ENCODE measurements around the gene RELT. TPM values are rescaled to one million over a fixed set of nuclear protein-coding genes. Genes with fewer than 3 reads are reported as not detected.

RELT gene
- total RNA-seq, 1 donor from 2014 or later = 5.2 TPM

- peaks cover 7% of the 10 kb centered on the region for H3K4me1 Mint-ChIP-seq (ENCODE audit: low read depth, unreplicated experiment)
- DNase-seq (ENCODE audit: low read depth) (no peak), FAIRE-seq (no peak)
- Histone ChIP-seq H3K4me1 (ENCODE audit: insufficient read depth, low read length) (peaks cover 16% of the 10 kb centered on the region), H3K9me3 (ENCODE audit: insufficient read depth, low read depth, low read length) (no peaks in the 10 kb centered on the region), H3K9ac (ENCODE audit: low read length) (no peak overlapping the region), H4K20me1 (ENCODE audit: insufficient read depth, low read length) (peaks cover 48% of the 10 kb centered on the region), H2AFZ (ENCODE audit: low read depth, low read length) (no peak overlapping the region), H3K27me3 (ENCODE audit: insufficient read depth, low read length) (no peaks in the 10 kb centered on the region), H3K27ac (ENCODE audit: low read depth, low read length) (no peak overlapping the region), H3K4me3 (ENCODE audit: insufficient read depth, low read depth, low read length) (no peak overlapping the region), H3K79me2 (ENCODE audit: insufficient read depth, low read length) (peaks cover 34% of the 10 kb centered on the region), H3K4me2 (ENCODE audit: low read length) (no peak overlapping the region), H3K36me3 (ENCODE audit: insufficient read depth, low read length) (no peaks in the 10 kb centered on the region)
- no peaks in the 10 kb centered on the region for H3K27me3 Mint-ChIP-seq (ENCODE audit: low read depth, unreplicated experiment)
- H3K27ac Mint-ChIP-seq (ENCODE audit: unreplicated experiment) = no peak overlapping the region
- H3K9me3 Mint-ChIP-seq (ENCODE audit: unreplicated experiment) = peaks cover 5% of the 10 kb centered on the region
- no peak overlapping the region for H3K4me3 Mint-ChIP-seq (ENCODE audit: unreplicated experiment)
- TF ChIP-seq CTCF (IDR thresholded peaks at IDR 0.05; ENCODE audit: insufficient read depth, low read depth, low read length) = no peak
- no peak for TF ChIP-seq EZH2 (IDR thresholded peaks at IDR 0.05; ENCODE audit: insufficient read depth, low read length)
- peaks cover 7% of the 10 kb centered on the region for H3K36me3 Mint-ChIP-seq (ENCODE audit: low read depth, unreplicated experiment)
Measured at GRCh38 chr11:73391665-73392064, 15.5 kb downstream of the RELT start.

DNA sequence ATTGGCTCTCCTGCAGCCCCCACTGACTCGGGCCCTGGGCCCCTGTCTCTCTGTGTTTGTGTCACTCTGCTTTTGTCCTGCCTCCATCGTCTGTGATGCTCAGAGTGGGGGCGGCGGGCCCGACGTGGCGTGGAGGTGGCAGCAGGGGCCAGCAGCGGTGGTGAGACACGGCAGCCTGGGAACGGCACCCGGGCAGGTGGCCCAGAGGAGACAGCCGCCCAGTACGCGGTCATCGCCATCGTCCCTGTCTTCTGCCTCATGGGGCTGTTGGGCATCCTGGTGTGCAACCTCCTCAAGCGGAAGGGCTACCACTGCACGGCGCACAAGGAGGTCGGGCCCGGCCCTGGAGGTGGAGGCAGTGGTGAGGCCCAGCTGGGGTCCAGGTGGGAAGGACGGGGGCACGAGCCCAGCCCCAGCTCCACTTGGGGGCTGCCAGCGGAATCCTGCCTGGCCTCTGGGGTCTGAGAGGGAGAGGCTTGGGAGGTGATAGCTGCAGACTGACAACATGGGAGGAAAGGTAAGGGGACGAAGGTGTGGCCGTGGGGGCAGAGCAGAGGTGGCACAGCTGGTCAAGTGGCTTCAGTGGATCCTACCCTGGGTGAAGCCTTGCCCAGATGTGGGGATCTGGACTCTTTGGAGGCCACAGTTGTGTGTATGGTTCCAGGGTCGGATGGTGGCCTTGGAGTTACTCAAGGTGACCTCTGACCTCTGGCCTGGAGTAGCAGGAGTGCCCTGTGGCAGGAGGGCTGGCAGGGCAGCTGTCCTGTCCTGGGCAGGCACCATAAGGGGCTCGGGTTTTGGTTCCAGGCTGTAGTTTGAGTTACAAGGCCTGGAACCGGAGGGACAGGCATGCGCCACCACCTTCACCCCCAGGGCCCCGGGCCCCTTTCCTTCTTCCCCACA, 16.2 kb downstream of the RELT start:
- no peak overlapping the region for H3K4me2 ChIP-seq (ENCODE audit: low read length)
- no peak overlapping the region for H3K4me3 ChIP-seq (ENCODE audit: insufficient read depth, low read depth, low read length)
- Mint-ChIP-seq H3K36me3 (ENCODE audit: low read depth, unreplicated experiment) (peaks cover 7% of the 10 kb centered on the region), H3K4me1 (ENCODE audit: low read depth, unreplicated experiment) (peaks cover 7% of the 10 kb centered on the region), H3K27me3 (ENCODE audit: low read depth, unreplicated experiment) (no peaks in the 10 kb centered on the region), H3K27ac (ENCODE audit: unreplicated experiment) (no peak overlapping the region), H3K4me3 (ENCODE audit: unreplicated experiment) (no peak overlapping the region), H3K9me3 (ENCODE audit: unreplicated experiment) (peaks cover 5% of the 10 kb centered on the region)
- H3K9ac ChIP-seq (ENCODE audit: low read length) = peak overlapping the region; percentile 33
- no peak overlapping the region for H2AFZ ChIP-seq (ENCODE audit: low read depth, low read length)
- peaks cover 44% of the 10 kb centered on the region for H4K20me1 ChIP-seq (ENCODE audit: insufficient read depth, low read length)
- no peak for FAIRE-seq
- no peaks in the 10 kb centered on the region for H3K9me3 ChIP-seq (ENCODE audit: insufficient read depth, low read depth, low read length)
- no peak for TF ChIP-seq EZH2 (IDR thresholded peaks at IDR 0.05; ENCODE audit: insufficient read depth, low read length)
- TF ChIP-seq CTCF (IDR thresholded peaks at IDR 0.05; ENCODE audit: insufficient read depth, low read depth, low read length) = no peak
- peaks cover 29% of the 10 kb centered on the region for H3K79me2 ChIP-seq (ENCODE audit: insufficient read depth, low read length)
- H3K27me3 ChIP-seq (ENCODE audit: insufficient read depth, low read length) = no peaks in the 10 kb centered on the region
- H3K4me1 ChIP-seq (ENCODE audit: insufficient read depth, low read length) = peaks cover 16% of the 10 kb centered on the region
- no peaks in the 10 kb centered on the region for H3K36me3 ChIP-seq (ENCODE audit: insufficient read depth, low read length)
- DNase-seq (ENCODE audit: low read depth) = no peak
- H3K27ac ChIP-seq (ENCODE audit: low read depth, low read length) = no peak overlapping the region

DNA sequence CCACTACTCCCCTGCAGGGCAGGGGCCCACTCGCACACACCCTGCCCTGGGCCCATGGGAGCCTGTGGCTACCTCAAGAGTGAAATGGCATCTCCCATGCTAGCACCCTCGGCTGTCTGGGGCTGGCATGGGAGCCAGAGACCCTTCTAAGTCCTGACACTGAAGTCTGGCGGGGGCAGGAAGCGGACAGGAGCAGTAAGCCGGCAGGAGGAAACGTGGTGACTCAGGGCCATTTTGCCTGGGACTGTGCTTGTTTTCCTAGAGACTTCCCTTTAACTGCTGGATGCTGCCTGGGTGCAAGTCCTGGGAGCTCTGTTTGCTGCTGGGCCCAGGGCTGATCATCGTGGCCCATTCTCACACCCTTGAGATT, 16.8 kb downstream of the RELT start:
- peak overlapping the region; percentile 30 for H3K4me2 ChIP-seq (ENCODE audit: low read length)
- no peak overlapping the region for H2AFZ ChIP-seq (ENCODE audit: low read depth, low read length)
- H3K27me3 ChIP-seq (ENCODE audit: insufficient read depth, low read length) = no peaks in the 10 kb centered on the region
- Mint-ChIP-seq H3K36me3 (ENCODE audit: low read depth, unreplicated experiment) (peaks cover 7% of the 10 kb centered on the region), H3K4me3 (ENCODE audit: unreplicated experiment) (no peak overlapping the region), H3K27me3 (ENCODE audit: low read depth, unreplicated experiment) (no peaks in the 10 kb centered on the region), H3K27ac (ENCODE audit: unreplicated experiment) (no peak overlapping the region), H3K9me3 (ENCODE audit: unreplicated experiment) (peaks cover 5% of the 10 kb centered on the region), H3K4me1 (ENCODE audit: low read depth, unreplicated experiment) (peaks cover 7% of the 10 kb centered on the region)
- peak overlapping the region; percentile 33 for H3K9ac ChIP-seq (ENCODE audit: low read length)
- no peak overlapping the region for H3K4me3 ChIP-seq (ENCODE audit: insufficient read depth, low read depth, low read length)
- peaks cover 23% of the 10 kb centered on the region for H3K79me2 ChIP-seq (ENCODE audit: insufficient read depth, low read length)
- TF ChIP-seq CTCF (IDR thresholded peaks at IDR 0.05; ENCODE audit: insufficient read depth, low read depth, low read length) = no peak
- no peak for TF ChIP-seq EZH2 (IDR thresholded peaks at IDR 0.05; ENCODE audit: insufficient read depth, low read length)
- peaks cover 16% of the 10 kb centered on the region for H3K4me1 ChIP-seq (ENCODE audit: insufficient read depth, low read length)
- H3K9me3 ChIP-seq (ENCODE audit: insufficient read depth, low read depth, low read length) = no peaks in the 10 kb centered on the region
- H3K36me3 ChIP-seq (ENCODE audit: insufficient read depth, low read length) = no peaks in the 10 kb centered on the region
- DNase-seq (ENCODE audit: low read depth) (no peak), FAIRE-seq (no peak)
- H3K27ac ChIP-seq (ENCODE audit: low read depth, low read length) = no peak overlapping the region
- H4K20me1 ChIP-seq (ENCODE audit: insufficient read depth, low read length) = peaks cover 37% of the 10 kb centered on the region

Measured in astrocyte (in vitro differentiated cells and primary cell).